Liver (tissue), 3 donors: ENCODE measurements around the gene SYNJ1.

Source experiments
- CTCF ChIP-seq: fragments of 150-350 bp; IDR thresholded peaks from 2 replicates; pipeline ENCODE4 v1.5.1; 2017; ENCODE audit warnings: improper control_type of control experiment, low read depth, low read length; ENCODE audit not compliant: missing input control
- EGR1 ChIP-seq, 2 donors: IDR thresholded peaks; 2 replicates each; pipeline ENCODE4 v1.6.1; 2016 to 2018; ENCODE audit warnings: antibody characterized with exemption in 2 of 2, low read depth in 2 of 2
- FOXA1 ChIP-seq: IDR thresholded peaks from 2 replicates; pipeline ENCODE4 v1.6.1; 2016; ENCODE audit warnings: antibody characterized with exemption
- JUND ChIP-seq, 2 donors: IDR thresholded peaks; 2 replicates each; pipeline ENCODE4 v1.6.1; 2016; ENCODE audit warnings: antibody characterized with exemption in 2 of 2
- NR2F2 ChIP-seq: IDR thresholded peaks from 2 replicates; pipeline ENCODE4 v1.6.1; 2016; ENCODE audit warnings: antibody characterized with exemption
- SP1 ChIP-seq: IDR thresholded peaks from 2 replicates; pipeline ENCODE4 v1.6.1; 2018; ENCODE audit warnings: antibody characterized with exemption, mild to moderate bottlenecking
- YY1 ChIP-seq: IDR thresholded peaks from 2 replicates; pipeline ENCODE4 v1.6.1; 2016; ENCODE audit warnings: antibody characterized with exemption, mild to moderate bottlenecking
- TF ChIP-seq, protein P1 (sequence below): IDR thresholded peaks from 2 replicates; pipeline ENCODE4 v1.6.1; 2016; ENCODE audit warnings: antibody characterized with exemption
- TF ChIP-seq, protein P2 (sequence below): IDR thresholded peaks from 2 replicates; pipeline ENCODE4 v1.6.1; 2016; ENCODE audit warnings: antibody characterized with exemption
- donor health status: healthy.
- donor health status: healthy.

GRCh38 chr21:32593690-32594089, 134.1 kb downstream of the SYNJ1 start:
- TF ChIP-seq, protein P1, sequence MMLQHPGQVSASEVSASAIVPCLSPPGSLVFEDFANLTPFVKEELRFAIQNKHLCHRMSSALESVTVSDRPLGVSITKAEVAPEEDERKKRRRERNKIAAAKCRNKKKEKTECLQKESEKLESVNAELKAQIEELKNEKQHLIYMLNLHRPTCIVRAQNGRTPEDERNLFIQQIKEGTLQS = no peak
- no peak for TF ChIP-seq CTCF
- TF ChIP-seq EGR1 (IDR thresholded peaks at IDR 0.05; ENCODE audit: low read depth in 2 of 2) = no peak
- TF ChIP-seq, protein P2, sequence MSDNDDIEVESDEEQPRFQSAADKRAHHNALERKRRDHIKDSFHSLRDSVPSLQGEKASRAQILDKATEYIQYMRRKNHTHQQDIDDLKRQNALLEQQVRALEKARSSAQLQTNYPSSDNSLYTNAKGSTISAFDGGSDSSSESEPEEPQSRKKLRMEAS = no peak
- no peak for TF ChIP-seq YY1
- TF ChIP-seq NR2F2 = no peak
- no peak for TF ChIP-seq SP1
- no peak for TF ChIP-seq FOXA1
- no peak for TF ChIP-seq JUND (IDR thresholded peaks at IDR 0.05)
